Measurements from ENCODE around the gene BMAL1.

Gene BMAL1

DNA sequence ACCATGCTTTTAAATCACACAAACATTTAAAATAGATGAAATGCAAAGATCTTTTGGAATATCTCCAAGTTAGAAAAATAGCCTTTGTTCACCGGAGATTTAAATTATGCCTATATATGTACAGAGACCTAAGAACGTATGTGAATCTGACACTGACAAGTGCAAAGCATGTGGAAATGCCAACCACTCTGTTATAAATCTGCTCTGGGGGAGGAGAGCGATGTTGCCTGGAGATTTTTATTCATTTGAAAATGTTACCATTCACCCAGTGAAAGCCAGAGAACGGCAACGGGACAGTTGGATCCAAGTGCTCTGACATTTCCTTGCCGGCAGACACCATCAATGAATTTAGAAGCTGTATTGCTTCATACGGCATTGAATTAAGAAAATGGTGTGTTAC lies 39.8 kb upstream of the BMAL1 start:
- TF ChIP-seq, protein P1, sequence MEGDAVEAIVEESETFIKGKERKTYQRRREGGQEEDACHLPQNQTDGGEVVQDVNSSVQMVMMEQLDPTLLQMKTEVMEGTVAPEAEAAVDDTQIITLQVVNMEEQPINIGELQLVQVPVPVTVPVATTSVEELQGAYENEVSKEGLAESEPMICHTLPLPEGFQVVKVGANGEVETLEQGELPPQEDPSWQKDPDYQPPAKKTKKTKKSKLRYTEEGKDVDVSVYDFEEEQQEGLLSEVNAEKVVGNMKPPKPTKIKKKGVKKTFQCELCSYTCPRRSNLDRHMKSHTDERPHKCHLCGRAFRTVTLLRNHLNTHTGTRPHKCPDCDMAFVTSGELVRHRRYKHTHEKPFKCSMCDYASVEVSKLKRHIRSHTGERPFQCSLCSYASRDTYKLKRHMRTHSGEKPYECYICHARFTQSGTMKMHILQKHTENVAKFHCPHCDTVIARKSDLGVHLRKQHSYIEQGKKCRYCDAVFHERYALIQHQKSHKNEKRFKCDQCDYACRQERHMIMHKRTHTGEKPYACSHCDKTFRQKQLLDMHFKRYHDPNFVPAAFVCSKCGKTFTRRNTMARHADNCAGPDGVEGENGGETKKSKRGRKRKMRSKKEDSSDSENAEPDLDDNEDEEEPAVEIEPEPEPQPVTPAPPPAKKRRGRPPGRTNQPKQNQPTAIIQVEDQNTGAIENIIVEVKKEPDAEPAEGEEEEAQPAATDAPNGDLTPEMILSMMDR (IDR thresholded peaks at IDR 0.05; ENCODE audit: extremely low read depth, missing control alignments): no peak
- DNase-seq (ENCODE audit: low spot score): no peak

DNA sequence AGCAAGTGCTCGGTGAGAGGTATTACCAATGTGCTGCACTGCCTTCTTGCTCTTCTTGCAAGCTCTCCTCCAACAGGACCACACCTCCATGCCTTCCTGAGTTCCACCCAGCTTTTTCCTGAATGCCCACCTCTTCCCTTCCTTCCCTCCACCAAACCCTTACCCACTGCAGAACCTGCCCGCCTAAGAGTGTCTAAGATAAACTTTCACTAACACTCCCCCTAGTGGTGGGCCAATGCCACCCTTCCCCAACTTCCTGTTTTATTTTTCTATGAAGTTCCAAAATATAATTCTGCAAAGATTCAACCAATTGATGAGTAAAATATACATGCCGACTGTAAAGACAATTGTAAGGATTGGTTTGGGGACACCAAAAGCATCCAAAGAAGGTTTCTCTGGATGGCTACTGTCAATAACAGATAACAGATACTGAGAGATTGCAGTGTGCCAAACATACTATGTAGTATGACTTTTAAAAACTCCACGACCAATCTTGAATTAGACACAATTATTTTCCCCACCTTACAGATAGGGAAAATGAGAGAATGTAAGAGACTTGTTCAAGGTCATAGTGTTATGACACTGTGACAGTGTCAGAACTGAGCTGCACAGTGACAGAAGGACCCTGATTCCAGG lies 38.6 kb upstream of the BMAL1 start:
- peak; percentile 34 for DNase-seq (ENCODE audit: low spot score)
- TF ChIP-seq, protein P1 (IDR thresholded peaks at IDR 0.05; ENCODE audit: extremely low read depth, missing control alignments): peak; percentile 60

DNA sequence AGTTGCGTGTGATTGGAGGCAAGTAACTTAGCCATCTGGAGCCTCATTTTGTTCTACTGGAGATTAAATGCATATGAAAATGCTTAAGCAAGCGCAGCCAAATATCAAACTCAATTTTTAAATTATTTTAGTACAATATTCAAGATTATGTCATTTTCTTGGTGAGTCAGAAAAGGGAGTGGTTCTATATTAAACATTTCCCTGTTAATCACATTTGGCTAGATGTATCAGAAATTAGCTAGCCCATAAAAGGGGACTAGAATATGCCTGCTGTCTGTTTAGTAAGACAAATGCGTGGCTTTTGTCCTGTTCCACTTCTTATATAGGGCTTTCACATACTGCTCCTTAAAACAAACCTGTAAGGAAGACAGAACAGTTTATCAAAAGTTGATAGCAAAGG lies 35.0 kb upstream of the BMAL1 start:
- TF ChIP-seq, protein P1 (IDR thresholded peaks at IDR 0.05; ENCODE audit: extremely low read depth, missing control alignments): no peak

DNA sequence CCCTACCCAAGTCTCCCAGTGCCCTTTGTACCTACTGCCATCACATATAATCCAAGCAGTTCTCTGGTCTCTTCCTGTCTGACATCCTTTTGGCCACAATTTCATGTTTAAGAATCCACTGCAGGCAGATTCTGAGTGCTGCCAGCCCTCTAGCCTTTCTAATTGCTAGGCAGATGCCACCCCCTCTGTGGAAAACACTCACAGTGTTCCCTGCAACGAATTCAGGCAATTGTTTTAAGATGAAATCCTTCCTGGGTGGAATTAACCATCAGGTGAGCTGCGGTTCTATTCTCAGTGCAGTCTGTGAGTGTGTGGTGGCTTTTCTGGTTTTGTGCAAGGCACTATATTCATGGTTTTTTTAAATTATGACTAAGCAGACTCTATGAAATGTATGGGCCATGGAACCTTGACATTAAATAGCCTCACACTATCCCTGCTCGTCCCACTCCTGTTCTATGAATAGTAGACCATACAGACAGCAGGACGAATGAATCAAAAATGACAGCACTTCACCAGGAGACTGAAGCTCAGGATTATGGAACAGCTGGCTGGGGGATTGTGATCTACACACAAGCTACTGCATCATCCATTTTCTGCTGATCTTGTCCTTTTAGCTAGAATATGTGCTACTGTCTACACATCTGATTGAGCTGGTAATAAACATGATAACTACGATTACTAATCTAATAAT lies 29.8 kb upstream of the BMAL1 start:
- TF ChIP-seq, protein P1 (IDR thresholded peaks at IDR 0.05; ENCODE audit: extremely low read depth, missing control alignments): no peak
- DNase-seq (ENCODE audit: low spot score): no peak

More for the DNA sequence above, 35.0 kb upstream of the BMAL1 start:
- DNase-seq (ENCODE audit: low spot score): no peak

DNA sequence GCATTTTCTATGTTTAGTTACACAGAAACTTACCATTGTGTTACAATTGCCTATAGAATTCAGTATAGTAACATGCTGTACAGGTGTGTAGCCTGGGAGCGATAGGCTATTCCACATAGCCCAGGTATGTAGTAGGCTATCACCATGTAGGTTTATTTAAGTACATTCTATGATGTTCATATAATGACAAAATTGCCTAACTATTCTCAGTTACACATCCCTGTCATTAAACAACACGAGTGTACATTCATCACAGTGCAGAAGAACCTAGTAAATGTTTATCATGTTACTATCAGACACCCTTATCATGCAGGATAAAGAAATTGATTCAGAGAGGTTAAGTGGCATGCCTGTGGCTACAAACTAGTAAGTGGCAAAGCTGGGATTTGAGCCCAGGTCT lies 28.4 kb upstream of the BMAL1 start:
- TF ChIP-seq, protein P1 (IDR thresholded peaks at IDR 0.05; ENCODE audit: extremely low read depth, missing control alignments): no peak
- DNase-seq (ENCODE audit: low spot score): no peak

DNA sequence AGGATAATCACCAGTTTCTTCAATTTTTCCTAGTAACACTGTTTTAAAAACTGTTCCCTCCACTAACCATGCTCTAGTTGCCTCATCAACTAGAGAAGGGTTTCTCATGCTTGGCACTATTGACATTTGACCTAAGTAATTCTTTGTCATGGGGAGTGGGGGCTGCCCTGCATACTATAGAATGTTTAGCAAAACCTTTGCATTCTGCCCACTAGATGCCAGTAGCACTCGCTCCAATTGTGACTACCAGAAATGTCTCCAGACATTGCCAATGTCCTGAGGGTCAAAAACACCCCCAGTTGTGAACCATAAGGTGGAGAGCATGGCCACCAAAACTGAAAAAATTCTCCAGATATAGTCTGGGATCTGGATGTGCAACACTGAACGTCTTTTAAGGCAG lies 27.6 kb upstream of the BMAL1 start:
- TF ChIP-seq, protein P1 (IDR thresholded peaks at IDR 0.05; ENCODE audit: extremely low read depth, missing control alignments): peak; percentile 11
- DNase-seq (ENCODE audit: low spot score): no peak

DNA sequence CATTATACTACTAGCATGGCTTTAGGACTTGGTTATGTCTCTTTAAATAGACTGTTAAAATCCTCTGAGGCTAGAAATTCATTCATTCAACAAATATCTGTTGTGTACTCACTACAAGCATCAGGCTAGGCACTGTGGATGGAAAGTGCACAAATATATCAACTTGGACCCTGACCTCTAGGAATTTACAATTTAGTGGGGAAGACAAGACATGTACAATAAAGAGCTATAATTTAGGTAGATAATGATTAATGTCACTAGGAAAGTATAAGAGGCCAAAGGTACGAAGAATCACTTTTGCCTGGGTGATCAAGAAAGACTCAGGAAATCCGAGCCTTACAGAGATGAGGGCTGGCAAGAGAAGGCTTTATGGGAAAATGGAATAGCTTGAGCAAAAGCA lies 25.6 kb upstream of the BMAL1 start:
- TF ChIP-seq, protein P1 (IDR thresholded peaks at IDR 0.05; ENCODE audit: extremely low read depth, missing control alignments): no peak
- DNase-seq (ENCODE audit: low spot score): no peak
